ENCODE data around the gene PLXNA1.

PLXNA1 gene

DNA sequence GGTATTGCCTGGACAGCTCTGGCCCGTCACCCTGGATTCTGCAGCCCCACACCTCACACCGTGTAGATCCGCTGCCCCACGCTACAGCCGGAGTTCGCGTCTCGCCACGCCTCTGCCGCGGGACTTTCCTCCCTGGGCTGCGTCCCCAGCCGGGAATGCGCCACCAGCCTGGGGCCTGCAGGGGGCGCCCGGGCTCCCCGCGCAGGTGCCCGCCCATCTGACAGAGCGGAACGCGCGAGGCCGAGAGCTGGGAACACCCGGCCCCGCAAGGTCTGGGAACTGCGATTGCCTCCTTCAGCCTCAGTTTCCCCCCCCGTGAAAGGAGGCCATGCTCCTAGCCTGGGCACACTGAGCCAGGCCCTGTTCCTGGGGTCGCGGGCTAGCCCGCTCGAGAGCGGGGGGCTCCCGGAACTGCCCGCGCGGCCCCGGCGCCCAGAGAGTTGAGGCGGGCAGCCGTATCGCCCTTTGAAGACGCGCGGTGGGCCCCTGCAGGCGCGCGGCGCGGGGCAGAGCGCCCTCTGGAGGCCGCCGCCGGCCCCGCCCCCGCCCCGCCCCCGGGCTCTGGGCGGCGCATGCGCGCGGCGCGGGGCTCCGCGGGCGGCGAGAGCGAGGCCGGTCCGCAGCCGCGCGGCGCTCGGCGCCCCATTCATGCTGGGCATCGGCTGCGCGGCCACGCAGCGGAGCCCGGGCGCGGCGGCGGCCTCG lies at the start of gene PLXNA1:
PLXNA1 (plus strand) TSS at position 645 of the 705 bp plus-strand sequence. CDS start 5,479 bp downstream, outside the sequence.
- DNase-seq: peak; percentile 24

DNA sequence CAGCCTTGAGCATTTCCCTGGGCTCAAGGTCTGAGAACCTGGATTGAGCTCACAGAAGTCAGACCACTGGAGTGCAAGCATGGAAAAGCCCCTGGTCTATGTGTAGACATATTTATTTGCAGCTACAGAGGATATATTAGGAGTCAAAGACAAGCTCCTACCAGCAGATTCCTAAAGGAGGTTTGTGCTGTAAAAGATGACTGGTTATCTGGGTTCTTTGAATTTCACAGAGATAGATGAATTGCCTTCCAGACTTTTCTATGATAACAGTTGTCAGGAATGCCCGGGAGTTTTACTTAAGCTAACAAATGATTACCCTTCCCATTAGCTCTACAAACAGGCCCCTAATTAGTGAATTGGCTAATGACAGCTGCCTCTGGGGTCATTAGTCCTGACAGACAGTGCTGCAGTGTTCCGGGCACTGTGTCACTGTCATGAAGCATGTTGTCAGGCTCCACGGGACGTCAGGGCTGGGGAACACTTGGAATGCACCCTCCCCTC lies 48.8 kb upstream of the PLXNA1 start:
- no peak for DNase-seq

DNA sequence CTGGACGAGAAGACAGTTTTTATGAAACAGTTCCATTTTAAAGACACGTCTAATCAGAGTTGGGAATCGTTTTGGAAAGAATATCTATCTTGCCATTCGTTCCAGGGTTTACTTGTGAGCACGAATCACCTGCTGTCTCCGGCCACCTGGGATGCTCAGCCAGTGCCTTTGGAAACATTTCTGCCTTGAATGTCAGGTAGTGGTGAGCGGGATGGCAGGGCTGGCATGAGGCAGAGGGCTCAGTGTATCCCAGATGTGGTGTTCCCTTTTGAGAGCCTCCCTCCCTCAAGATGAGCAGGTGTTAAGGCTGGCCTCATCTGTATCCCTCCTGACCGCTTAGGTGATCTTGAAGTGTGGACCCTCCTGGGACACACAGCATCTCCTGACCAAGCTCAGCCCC lies 47.9 kb upstream of the PLXNA1 start:
- no peak for DNase-seq

DNA sequence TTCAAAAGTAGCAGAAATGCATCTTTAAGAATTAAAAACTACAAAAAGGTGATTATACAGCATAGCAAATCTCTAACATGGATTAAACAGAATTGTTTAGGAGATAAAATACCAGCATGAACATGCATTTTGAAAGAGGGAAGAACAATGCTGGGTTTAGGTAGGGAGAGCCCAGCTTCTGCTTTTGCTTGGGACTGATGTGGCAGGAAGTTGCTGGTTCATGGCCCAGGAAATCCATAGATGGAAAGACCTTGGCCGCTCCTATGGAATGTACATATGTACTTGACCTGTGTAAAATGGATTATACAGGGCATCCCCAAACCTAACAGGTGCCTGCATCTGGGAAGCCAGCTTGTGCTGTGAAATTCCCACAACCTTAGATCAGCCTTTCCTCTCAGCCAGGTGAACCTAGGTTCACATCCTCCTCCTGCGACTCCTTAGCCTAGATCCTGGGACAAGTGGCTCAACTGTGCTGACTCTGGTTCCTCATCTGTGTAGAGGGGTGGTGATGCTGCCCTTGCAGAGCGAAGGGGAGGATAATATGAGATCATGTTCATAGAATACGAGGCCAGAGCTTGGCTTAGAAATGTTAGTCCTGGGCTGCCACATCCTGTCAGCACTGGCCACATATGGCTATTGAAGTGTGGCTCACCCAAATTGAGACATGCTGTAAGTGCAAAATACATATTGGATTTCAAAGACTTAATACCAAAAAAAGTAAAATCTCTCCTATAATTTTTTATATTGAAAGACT lies 47.0 kb upstream of the PLXNA1 start:
- no peak for DNase-seq

DNA sequence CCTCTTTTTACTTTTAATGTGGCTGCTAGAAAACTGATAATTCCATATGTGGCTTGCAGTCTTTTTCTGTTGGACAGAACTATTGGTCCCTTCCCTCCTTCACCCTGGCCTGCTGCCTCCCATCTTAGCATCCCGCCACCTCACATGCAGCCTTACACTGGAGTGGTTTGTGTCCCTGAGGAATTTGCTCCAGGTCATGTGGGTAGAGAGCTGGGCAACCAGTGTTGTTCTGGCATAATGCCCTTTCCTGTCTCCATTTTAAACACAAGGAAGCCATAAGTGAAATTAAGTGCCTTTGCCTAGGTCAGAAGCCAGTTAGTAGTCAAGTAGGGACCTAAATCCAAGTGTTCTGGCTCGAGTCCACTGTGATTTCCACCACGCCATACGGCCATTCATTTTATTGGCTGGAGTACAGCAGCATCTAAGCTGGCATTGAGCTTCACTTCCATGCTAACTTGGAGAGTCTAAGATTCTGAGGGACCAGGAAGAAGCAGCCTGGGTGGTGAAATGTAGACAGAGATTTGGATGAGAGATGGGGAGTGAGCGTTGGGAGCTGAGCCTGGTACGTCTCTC lies 46.0 kb upstream of the PLXNA1 start:
- DNase-seq: no peak

DNA sequence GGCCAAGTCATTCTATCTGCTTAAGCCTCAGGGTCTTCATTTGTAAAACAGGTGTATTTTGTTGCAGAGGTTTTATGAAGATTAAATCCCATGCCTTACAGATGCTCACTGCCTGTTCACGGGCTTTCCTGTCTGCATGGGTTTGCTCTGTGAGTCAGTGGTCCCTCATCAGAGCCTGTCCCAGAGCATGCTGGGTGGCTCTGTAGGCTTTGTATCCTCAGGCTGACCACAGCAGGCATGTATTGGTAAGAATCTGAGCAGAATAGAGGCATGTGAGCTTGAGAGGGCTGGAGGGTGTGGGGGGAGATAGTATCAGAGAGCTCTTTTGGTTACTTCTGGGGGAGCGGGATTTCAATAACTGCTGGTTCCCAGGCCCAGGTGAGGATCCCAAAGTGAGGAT lies 45.4 kb upstream of the PLXNA1 start:
- DNase-seq: no peak

DNA sequence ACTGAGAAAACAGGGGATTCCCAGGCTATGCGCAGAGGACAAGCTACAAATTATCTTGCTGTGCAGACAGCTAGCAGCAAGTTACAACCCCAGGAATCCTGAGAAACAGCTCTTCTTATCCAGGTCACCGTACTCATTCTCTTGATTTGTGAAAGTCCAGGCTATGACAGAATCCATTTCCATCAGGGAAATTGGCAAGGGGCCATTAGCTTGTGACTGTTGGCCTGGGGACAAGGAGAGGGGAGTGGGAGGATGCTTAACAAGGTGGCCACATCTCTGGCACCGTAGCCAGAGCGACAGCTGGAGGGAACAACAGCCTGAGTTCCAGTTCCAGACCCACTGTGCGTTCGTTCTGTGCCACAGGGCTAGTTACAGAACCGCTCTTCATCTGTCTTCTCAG lies 44.9 kb upstream of the PLXNA1 start:
- DNase-seq: no peak

DNA sequence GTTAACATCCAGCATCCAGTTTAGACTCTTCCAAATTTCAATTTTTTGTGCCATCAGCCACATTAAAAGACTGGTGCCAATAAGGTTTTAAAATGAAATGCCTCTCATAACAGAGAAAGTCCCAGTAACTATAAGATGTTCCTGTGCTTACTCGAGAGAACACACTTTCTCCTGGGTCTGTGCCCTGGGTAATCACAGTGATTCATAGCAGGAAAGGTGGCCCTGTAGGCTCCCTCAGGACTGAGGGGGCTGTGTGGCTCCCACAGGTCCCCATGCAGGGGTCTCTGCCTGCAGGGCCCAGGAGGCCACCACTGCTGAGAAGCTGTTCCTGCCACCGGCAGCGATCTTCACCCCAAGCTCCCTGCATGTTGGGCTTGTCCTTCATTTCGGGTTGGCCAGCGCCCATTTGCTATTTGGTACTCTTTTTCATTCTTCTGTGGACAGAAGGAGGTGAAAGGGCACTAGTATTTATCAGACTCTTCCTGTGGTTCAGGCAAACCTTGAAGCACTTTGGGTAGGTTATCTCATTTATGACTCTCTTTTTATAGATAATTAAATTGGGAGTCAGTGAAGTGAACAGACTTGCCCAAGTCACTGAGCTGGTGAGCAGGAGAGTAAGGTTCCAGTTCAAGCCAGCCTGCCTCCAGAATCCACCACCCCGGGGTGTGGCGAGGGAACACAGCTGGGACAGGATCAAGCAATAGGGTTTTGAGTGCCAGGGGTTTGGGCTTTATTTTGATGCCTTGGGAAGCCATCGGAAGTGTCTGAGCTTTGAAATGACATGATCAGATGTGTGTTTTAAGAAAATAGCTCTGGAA lies 44.2 kb upstream of the PLXNA1 start:
- no peak for DNase-seq

DNA sequence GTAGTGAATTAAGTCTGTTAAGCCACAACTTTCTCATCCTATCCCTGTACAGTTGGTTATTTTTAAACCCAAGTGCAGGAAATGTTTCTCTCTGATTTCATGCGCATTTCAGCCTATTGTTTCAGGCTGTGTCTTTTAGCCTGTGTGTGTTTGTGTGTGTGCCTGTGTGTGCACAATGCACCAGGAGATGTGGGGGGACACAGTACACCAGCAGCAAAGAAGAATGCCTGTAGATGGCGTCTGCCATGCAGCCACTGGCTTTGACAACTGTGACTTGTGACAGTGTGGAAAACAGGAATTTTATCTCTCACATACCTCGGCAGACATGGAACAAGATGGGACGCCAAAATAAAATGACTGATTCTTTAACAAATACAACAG lies 43.6 kb upstream of the PLXNA1 start:
- DNase-seq: no peak

DNA sequence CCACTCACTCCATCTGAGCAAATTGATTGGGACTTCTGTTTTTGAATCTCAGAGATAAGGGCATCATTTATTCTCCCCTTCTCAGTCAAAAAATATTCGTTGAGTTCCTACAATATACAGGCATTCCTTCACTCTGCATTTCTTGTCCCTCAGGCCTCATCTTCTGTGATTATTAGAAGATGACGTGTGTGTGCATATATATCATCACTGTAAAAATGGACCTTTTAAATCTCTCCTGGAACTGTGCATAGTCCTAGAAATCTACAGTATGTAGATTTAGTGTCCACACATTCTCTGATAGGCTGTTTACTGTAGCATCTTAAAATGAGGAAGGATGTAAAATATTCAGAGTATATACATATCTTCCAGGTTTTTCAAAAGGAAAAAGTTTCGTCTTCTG lies 43.2 kb upstream of the PLXNA1 start:
- DNase-seq: no peak

DNA sequence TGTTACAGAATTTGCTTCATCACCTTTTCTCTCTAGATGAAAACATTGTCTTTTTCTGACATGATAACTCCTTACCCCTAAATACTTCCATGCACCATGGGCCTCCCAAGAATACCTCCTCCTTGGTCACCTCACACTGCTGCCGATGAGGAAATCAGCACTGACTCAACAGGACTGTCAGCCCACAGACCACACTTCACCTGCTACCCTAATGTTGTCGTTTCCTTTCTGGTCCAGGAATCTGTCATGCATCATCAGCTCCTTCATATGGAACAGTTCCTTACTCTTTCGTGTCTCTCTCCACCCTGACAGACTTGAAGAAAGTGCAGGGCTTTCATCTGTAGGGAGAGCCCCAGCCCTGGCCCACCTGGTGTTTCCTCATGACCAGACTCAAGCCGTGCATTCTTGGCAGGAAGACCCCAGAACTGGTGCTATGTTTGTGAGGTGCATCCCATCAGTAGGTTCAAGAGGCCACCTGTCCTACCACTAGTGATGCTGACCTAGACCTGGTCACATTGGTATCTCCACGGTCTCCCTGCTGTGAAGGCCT lies 41.1 kb upstream of the PLXNA1 start:
- no peak for DNase-seq

DNA sequence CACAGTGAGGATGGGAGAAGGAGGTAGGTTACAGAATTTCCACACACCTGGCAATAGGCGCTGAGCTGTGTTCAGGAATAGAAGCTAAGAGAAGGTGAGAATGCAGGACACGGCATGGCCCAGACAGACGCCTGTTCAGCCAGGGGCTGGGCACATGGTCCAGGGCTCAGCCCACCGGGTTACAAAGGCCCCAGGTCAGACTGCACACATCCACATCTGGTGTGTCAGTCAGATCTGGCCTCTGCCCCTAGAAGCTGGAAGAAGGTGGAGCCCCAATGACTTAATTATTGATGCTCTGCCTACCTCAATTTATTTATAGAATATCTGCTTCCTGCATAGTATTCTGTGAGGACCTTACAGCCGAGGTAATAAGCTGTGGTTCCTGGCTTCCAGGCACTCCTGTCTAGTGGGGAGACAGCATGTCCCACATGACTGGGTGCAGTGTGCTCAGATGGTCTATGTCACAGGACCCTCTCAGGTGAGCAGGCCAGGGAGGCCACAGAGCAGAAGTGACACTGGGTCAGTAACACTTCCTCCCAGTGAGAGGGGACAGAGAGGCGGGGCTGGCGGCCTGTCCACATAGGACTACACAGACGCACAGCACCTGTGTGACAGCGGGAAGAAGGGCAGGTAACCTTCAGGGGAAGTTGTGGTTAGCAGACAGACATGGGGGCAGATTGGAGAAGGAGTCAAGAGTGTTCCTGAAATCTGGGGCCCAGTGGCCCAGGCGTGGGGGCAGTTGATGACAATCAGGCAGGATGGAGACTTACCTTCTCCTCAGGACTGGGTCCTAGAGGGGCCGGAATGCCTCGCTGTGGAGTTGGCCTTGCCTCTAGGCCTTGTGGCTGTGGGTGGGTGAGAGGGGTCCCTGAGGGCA lies 38.6 kb upstream of the PLXNA1 start:
- no peak for DNase-seq

DNA sequence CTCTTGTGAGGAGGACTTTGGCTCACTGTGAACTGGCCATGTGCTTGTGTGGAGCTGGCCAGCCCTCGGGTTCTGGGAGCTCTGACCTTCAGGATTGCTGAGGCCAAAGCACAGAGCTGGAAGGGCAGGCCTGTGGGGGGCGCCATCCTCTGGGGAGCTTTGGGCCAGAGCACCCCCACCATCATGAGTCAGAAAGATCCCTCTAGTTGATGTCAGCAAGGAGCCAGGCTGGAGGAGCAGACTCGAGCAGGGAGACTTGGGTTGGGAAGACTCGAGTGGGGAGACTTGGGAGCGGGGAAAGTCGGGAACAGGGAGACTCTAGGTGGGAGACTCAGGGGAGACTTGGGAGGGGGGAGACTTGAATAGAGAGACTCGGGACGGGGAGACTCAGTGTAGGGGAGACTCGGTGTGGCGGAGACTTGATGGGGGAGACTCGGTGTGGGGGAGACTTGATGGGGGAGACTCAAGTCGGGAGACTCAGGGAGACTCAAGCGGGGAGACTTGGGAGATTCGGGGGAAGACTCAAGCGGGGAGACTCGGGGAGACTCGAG lies 37.7 kb upstream of the PLXNA1 start:
- no peak for DNase-seq

DNA sequence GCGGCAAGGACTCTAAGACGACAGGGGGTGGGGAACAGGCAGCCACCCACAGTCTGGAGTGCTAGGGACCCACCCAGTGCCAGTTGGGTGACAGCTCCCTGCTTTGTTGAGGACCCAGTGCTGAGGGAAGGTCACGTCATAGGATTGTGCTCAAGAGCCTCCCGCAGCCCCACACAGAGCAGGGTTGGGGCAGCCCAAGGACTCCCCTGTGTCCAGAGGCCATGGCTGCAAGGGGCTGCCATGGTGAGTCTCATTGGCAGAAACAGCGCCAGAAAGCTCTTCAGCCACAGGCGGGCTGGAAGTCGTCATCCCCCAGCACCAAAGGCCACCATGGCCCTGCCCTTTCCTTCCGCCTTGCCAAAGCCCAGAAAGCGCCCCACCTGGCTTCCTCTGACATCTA lies 37.0 kb upstream of the PLXNA1 start:
- DNase-seq: no peak

DNA sequence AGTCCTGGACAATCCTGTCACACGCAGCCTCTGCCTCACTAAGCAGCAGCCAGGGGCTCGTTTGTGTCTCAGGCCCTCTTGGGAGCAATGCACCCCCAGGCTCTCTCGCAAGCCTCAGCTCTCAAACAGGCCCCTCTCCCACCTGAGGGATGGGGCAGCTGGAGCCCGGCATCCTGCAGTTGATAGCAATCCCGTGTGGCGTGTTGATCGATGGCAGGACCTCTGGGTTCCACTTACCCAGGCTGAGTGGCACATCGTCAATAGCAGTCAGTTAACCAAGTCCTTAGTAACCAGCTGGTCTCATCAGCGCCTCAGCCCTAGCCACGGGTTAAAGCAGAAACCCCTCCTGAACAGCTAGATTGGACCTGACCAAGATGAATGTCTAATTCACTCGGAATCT lies 36.5 kb upstream of the PLXNA1 start:
- DNase-seq: no peak

DNA sequence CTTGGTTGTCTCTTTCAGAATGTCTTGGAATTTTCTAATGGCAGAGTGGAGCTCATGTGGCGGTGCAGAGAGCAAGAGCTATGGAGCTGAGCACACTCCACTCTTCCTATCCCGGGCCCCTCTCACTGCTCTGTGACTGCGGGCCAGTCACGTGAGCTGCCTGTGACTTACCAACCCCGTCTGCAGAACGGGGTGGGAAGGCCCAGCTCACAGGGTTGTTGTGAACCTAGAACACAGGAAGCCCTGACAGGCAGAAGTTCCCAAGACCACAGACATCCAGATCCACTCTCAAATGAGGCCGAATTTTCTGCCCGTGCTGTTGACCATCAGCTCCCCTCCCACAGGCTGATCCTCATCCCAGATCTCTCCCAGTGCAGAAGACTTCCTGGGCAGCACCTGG lies 35.5 kb upstream of the PLXNA1 start:
- DNase-seq: no peak

DNA sequence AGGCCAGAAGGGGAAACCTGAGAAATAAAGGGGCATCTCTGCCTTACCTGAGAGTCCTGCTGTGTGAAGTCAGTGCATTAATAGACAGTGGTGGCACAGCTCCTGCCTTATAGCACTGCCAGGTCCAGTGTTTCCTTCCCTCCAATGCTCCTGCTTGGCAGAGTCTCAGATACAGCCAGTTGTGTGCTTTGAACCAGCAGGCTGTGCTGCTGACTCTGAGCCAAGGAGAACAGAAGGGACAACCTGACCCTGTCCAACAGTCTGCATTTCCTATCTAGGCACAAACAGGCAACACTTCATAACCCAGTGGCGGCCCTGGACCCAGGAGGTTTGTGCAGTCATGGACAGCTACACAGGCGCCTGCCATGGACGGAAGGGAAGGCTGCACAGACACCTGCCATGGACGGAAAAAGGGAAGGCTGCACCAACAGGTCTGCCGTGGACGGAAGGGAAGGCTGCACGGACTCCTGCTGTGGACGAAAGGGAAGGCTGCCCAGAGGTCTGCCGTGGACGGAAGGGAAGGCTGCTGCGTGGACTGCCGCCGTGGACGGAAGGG lies 33.9 kb upstream of the PLXNA1 start:
- DNase-seq: no peak

DNA sequence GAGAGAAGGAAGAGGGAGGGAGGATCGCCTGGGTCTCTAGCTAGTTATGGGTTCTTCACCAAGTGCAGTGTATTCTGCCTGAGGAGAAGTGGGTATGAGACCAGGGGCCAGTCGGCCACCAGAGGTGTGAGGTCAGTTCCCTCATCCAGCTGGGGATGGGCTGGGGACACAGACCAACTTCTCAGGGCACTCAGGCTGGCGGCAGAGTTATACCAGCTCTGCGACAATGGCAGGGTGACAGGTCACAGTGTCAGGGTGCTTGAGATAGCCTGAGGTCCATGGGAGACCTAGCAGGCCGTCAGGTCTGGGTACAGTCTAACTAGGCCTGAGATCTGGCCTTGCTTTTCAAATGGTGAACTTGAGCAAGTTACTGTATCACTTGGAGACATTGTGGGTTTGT lies 31.4 kb upstream of the PLXNA1 start:
- no peak for DNase-seq

DNA sequence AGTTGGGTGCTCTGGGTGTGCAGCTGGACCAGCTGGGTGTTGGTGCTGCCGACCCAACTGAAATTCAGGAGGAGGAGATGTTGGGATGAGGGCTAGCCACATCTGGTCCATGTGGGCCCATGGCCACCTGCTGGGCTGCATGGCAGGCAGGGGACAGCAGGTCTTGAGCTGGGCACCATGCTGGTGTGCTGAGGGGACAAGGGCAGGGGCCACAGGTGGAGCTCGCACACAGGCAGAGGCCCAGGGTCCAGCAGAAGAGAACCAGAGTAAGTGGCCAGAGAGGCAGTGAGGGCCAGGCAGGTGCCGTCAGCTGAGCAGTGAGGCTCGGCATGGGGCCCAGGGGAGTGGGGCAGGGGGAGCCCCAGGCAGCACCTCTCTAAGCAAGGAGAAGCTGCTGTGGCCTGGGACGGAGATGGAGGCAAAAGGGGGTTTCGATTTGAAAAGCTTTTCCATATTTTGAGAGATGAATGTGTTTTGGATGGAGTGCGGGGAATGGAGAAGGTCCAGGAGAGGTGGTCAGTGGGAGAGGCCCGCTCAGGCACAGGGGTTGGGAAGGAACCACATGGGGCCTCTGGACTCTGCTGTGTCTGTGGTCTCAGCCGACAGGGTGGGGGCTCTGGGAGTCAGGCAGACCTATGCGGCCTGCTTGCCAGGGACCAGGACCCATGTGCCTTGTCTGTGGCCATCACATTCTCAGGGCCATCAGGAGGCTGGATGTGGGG lies 30.5 kb upstream of the PLXNA1 start:
- DNase-seq: no peak

DNA sequence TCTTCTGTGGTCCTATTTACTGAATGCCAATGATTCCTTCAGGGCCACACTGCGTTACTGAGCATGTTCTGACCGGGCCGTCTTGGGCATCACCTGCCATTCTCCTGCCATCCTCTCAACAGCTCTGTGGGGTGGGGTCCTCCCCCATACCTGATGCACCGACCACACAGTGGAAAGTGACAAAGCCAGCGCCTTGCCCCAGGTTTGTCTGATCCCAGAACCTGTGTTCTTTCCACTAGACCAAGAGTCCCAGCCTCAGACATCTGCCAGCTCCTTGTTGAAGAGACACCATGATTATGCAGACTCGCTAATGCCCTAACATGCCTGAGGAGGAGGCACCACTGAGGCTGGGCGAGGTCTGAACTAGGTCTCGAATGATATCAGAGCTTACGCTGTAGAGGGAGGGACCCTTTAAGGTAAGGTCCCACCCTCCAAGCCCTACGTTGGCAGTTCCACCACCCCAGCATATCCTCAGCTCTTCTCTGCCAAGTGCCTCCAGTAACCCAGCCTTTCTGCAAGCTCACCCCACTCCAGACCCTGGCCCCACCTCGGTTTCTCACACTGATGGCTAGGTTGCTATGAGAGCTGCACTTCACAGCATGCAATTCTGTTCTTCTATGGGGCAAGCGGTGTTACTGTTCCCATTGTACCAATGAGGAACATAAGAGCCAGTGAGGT lies 29.8 kb upstream of the PLXNA1 start:
- DNase-seq: no peak

Data from NCI-H2081 treated with DMSO at 0.1 percent for 48 hours (cell line).